ENCODE measurements around the gene VSTM2L. TPM values are rescaled to one million over a fixed set of nuclear protein-coding genes. Genes with fewer than 3 reads are reported as not detected.
A peak's percentile ranks its signal among the peaks of the same experiment; 100 is the strongest.

VSTM2L gene
- total RNA-seq, 1 donor from 2014 or later = not detected

- H3K36me3 ChIP-seq = no peaks in the 10 kb centered on the region
- H3K4me1 ChIP-seq = no peaks in the 10 kb centered on the region
- intact Hi-C loops (cut with DNase I) = no loop called here
- no peak overlapping the region for H3K27ac ChIP-seq
- DNase-seq (ENCODE audit: extremely low spot score in 2 of 2) = peak; percentile 32 to 34
- no peak overlapping the region for H3K4me3 ChIP-seq
- no peaks in the 10 kb centered on the region for H3K9me3 ChIP-seq
- TF ChIP-seq POLR2A (IDR thresholded peaks at IDR 0.05) (no peak), POLR2AphosphoS5 (IDR thresholded peaks at IDR 0.05; ENCODE audit: insufficient read depth in 1 of 2, low read depth in 1 of 2) (no peak), CTCF (IDR thresholded peaks at IDR 0.05) (no peak)
- H3K27me3 ChIP-seq = no peaks in the 10 kb centered on the region
Observed at GRCh38 chr20:37969949-37970855, 67.3 kb downstream of the VSTM2L start.

- Histone ChIP-seq H3K4me3 (no peak overlapping the region), H3K27ac (no peak overlapping the region), H3K9me3 (no peaks in the 10 kb centered on the region), H3K27me3 (no peaks in the 10 kb centered on the region), H3K4me1 (no peaks in the 10 kb centered on the region), H3K36me3 (no peaks in the 10 kb centered on the region)
- intact Hi-C loops (cut with DNase I) = no loop called here
- TF ChIP-seq CTCF (IDR thresholded peaks at IDR 0.05) (no peak), POLR2A (IDR thresholded peaks at IDR 0.05) (no peak), POLR2AphosphoS5 (IDR thresholded peaks at IDR 0.05; ENCODE audit: insufficient read depth in 1 of 2, low read depth in 1 of 2) (no peak)
- DNase-seq (ENCODE audit: extremely low spot score in 2 of 2) = peak; percentile 22 to 67
Observed at GRCh38 chr20:37970856-37971245, 67.9 kb downstream of the VSTM2L start.

GRCh38 chr20:37971561-37972127 lies 68.7 kb downstream of the VSTM2L start:
- no peaks in the 10 kb centered on the region for H3K9me3 ChIP-seq
- TF ChIP-seq POLR2A (IDR thresholded peaks at IDR 0.05) = no peak
- TF ChIP-seq CTCF (IDR thresholded peaks at IDR 0.05) = no peak
- TF ChIP-seq POLR2AphosphoS5 (IDR thresholded peaks at IDR 0.05; ENCODE audit: insufficient read depth in 1 of 2, low read depth in 1 of 2) = no peak
- intact Hi-C loops (cut with DNase I) = no loop called here
- no peak overlapping the region for H3K27ac ChIP-seq
- peak; percentile 56 to 70 for DNase-seq (ENCODE audit: extremely low spot score in 2 of 2)
- H3K4me1 ChIP-seq = no peaks in the 10 kb centered on the region
- no peaks in the 10 kb centered on the region for H3K27me3 ChIP-seq
- no peak overlapping the region for H3K4me3 ChIP-seq
- no peaks in the 10 kb centered on the region for H3K36me3 ChIP-seq

GRCh38 chr20:37972256-37973058 lies 69.5 kb downstream of the VSTM2L start:
- H3K27me3 ChIP-seq = no peaks in the 10 kb centered on the region
- peak; percentile 62 to 79 for DNase-seq (ENCODE audit: extremely low spot score in 2 of 2)
- H3K27ac ChIP-seq = no peak overlapping the region
- no peak overlapping the region for H3K4me3 ChIP-seq
- no peaks in the 10 kb centered on the region for H3K36me3 ChIP-seq
- TF ChIP-seq POLR2A (IDR thresholded peaks at IDR 0.05) (no peak), CTCF (IDR thresholded peaks at IDR 0.05) (no peak), POLR2AphosphoS5 (IDR thresholded peaks at IDR 0.05; ENCODE audit: insufficient read depth in 1 of 2, low read depth in 1 of 2) (no peak)
- H3K9me3 ChIP-seq = no peaks in the 10 kb centered on the region
- intact Hi-C loops (cut with DNase I) = no loop called here
- H3K4me1 ChIP-seq = no peaks in the 10 kb centered on the region

Measured in vagina (tissue), 2 donors.